GM21576 (cell line): ENCODE results near the gene TTBK2.

ENCODE experiments used
- ATAC-seq: cut with Tn5 transposase; IDR thresholded peaks from one replicate; pipeline ENCODE4 v1.9.1; 2021; ENCODE audit warnings: mild to moderate bottlenecking, moderate library complexity; ENCODE audit not compliant: unreplicated experiment

Gene TTBK2

GRCh38 chr15:42836251-42836650 lies 84.3 kb downstream of the TTBK2 start:
- ATAC-seq, result no peak

- ATAC-seq, result no peak
Observed at GRCh38 chr15:42832576-42832975, 88.0 kb downstream of the TTBK2 start.

- no peak for ATAC-seq
Observed at GRCh38 chr15:42826251-42826890, 94.2 kb downstream of the TTBK2 start.

GRCh38 chr15:42825599-42825998 lies 95.0 kb downstream of the TTBK2 start:
- no peak for ATAC-seq

GRCh38 chr15:42820811-42821210 lies 99.8 kb downstream of the TTBK2 start:
- ATAC-seq, result no peak

- ATAC-seq, result no peak
Observed at GRCh38 chr15:42819786-42820185, 100.8 kb downstream of the TTBK2 start.

- ATAC-seq, result no peak
Observed at GRCh38 chr15:42811433-42811832, 109.1 kb downstream of the TTBK2 start.

- ATAC-seq, result no peak
Observed at GRCh38 chr15:42808913-42809312, 111.7 kb downstream of the TTBK2 start.

- no peak for ATAC-seq
Observed at GRCh38 chr15:42805266-42805665, 115.3 kb downstream of the TTBK2 start.

- ATAC-seq, result no peak
Observed at GRCh38 chr15:42804739-42805138, 115.8 kb downstream of the TTBK2 start.

- no peak for ATAC-seq
Observed at GRCh38 chr15:42803436-42803835, 117.1 kb downstream of the TTBK2 start.

- ATAC-seq, result no peak
Observed at GRCh38 chr15:42802168-42802567, 118.4 kb downstream of the TTBK2 start.

GRCh38 chr15:42800731-42801474 lies 119.7 kb downstream of the TTBK2 start:
- no peak for ATAC-seq

- no peak for ATAC-seq
Observed at GRCh38 chr15:42798802-42799201, 121.8 kb downstream of the TTBK2 start.

GRCh38 chr15:42796955-42797782 lies 123.4 kb downstream of the TTBK2 start:
- no peak for ATAC-seq

- ATAC-seq, result no peak
Observed at GRCh38 chr15:42788725-42789124, 131.9 kb downstream of the TTBK2 start.

- no peak for ATAC-seq
Observed at GRCh38 chr15:42786978-42787377, 133.6 kb downstream of the TTBK2 start.

GRCh38 chr15:42785569-42785968 lies 135.0 kb downstream of the TTBK2 start:
- ATAC-seq, result no peak

GRCh38 chr15:42784705-42785104 lies 135.9 kb downstream of the TTBK2 start:
- no peak for ATAC-seq

GRCh38 chr15:42782716-42783115 lies 137.9 kb downstream of the TTBK2 start:
- no peak for ATAC-seq

GRCh38 chr15:42775416-42775815 lies 145.2 kb downstream of the TTBK2 start:
- ATAC-seq, result no peak

- ATAC-seq, result no peak
Observed at GRCh38 chr15:42772901-42773300, 147.7 kb downstream of the TTBK2 start.
